SH-SY5Y (cell line): ENCODE measurements around the gene RASSF1.

ENCODE experiments used
- GATA2 ChIP-seq: IDR thresholded peaks from 2 replicates; pipeline ENCODE4 v1.6.1; 2011; ENCODE audit warnings: mild to moderate bottlenecking, low read depth, low read length
- GATA3 ChIP-seq: IDR thresholded peaks from 2 replicates; pipeline ENCODE4 v1.6.1; 2011; ENCODE audit warnings: low read depth, mild to moderate bottlenecking, low read length, moderate library complexity

- TF ChIP-seq GATA3 (no peak), GATA2 (no peak)
Measured at GRCh38 chr3:50299929-50300680, 40.5 kb downstream of the RASSF1 start.
